Muscle layer of duodenum (tissue), 2 donors: ENCODE measurements around the gene BRD9.
"Not testable (repeated sequence)": the region's sequence is repeated elsewhere in the genome, so short reads cannot be mapped to it uniquely, and the experiment has no call there.

Source experiments
- H3K27ac ChIP-seq: one replicate; pipeline ENCODE4 v1.7.0; 2013; ENCODE audit warnings: mild to moderate bottlenecking, low read length
- H3K27me3 ChIP-seq: one replicate; pipeline ENCODE4 v1.7.0; 2013; ENCODE audit warnings: low read depth, mild to moderate bottlenecking, control low read depth, low read length
- H3K36me3 ChIP-seq, 2 donors: one replicate each; pipeline ENCODE4 v1.7.0; 2013; ENCODE audit warnings: low read length in 2 of 2, control low read depth in 1 of 2, mild to moderate bottlenecking in 1 of 2; ENCODE audit not compliant: insufficient read depth in 2 of 2, control insufficient read depth in 1 of 2
- H3K4me1 ChIP-seq, 2 donors: one replicate each; pipeline ENCODE4 v1.7.0; 2013; ENCODE audit warnings: low read length in 2 of 2, mild to moderate bottlenecking in 2 of 2, control low read depth in 1 of 2, moderate library complexity in 1 of 2; ENCODE audit not compliant: insufficient read depth in 2 of 2, control insufficient read depth in 1 of 2
- H3K4me3 ChIP-seq, 2 donors: one replicate each; pipeline ENCODE4 v1.7.0; 2013; ENCODE audit warnings: low read length in 2 of 2, low read depth in 1 of 2, mild to moderate bottlenecking in 1 of 2
- H3K9me3 ChIP-seq, 2 donors: one replicate each; pipeline ENCODE4 v1.7.0; 2013; ENCODE audit warnings: low read length in 2 of 2, control low read depth in 1 of 2, mild to moderate bottlenecking in 1 of 2; ENCODE audit not compliant: control insufficient read depth in 1 of 2
- donor health status: healthy.

BRD9 gene

GRCh38 chr5:920321-920720 is 27.7 kb upstream of the BRD9 start:
- Histone ChIP-seq H3K4me1 (no peaks in the 10 kb centered on the region), H3K27ac (no peak overlapping the region), H3K9me3 (no peaks in the 10 kb centered on the region), H3K4me3 (no peak overlapping the region), H3K27me3 (no peaks in the 10 kb centered on the region), H3K36me3 (no peaks in the 10 kb centered on the region)

GRCh38 chr5:919356-920000 is 26.9 kb upstream of the BRD9 start:
- no peak overlapping the region for H3K27ac ChIP-seq
- H3K27me3 ChIP-seq = no peaks in the 10 kb centered on the region
- no peak overlapping the region for H3K4me3 ChIP-seq
- no peaks in the 10 kb centered on the region for H3K9me3 ChIP-seq
- no peaks in the 10 kb centered on the region for H3K4me1 ChIP-seq
- no peaks in the 10 kb centered on the region for H3K36me3 ChIP-seq

GRCh38 chr5:918717-919116 is 26.1 kb upstream of the BRD9 start:
- H3K27ac ChIP-seq, H3K4me3 ChIP-seq, H3K9me3 ChIP-seq, H3K36me3 ChIP-seq, H3K27me3 ChIP-seq, H3K4me1 ChIP-seq: not testable (repeated sequence)

GRCh38 chr5:916441-917293 is 24.1 kb upstream of the BRD9 start:
- H3K9me3 ChIP-seq = no peaks in the 10 kb centered on the region
- H3K4me3 ChIP-seq = no peak overlapping the region
- H3K27me3 ChIP-seq = no peaks in the 10 kb centered on the region
- no peaks in the 10 kb centered on the region for H3K36me3 ChIP-seq
- no peaks in the 10 kb centered on the region for H3K4me1 ChIP-seq
- no peak overlapping the region for H3K27ac ChIP-seq

GRCh38 chr5:915946-916345 is 23.3 kb upstream of the BRD9 start:
- Histone ChIP-seq H3K36me3 (no peaks in the 10 kb centered on the region), H3K27ac (no peak overlapping the region), H3K4me1 (no peaks in the 10 kb centered on the region), H3K9me3 (no peaks in the 10 kb centered on the region), H3K27me3 (no peaks in the 10 kb centered on the region), H3K4me3 (no peak overlapping the region)

- not testable (repeated sequence) for H3K36me3 ChIP-seq, H3K27me3 ChIP-seq, H3K4me3 ChIP-seq, H3K27ac ChIP-seq, H3K4me1 ChIP-seq, H3K9me3 ChIP-seq
Measured at GRCh38 chr5:915346-915745, 22.7 kb upstream of the BRD9 start.

GRCh38 chr5:914612-915011 is 22.0 kb upstream of the BRD9 start:
- no peaks in the 10 kb centered on the region for H3K36me3 ChIP-seq
- H3K9me3 ChIP-seq = no peaks in the 10 kb centered on the region
- no peaks in the 10 kb centered on the region for H3K4me1 ChIP-seq
- H3K27me3 ChIP-seq = no peaks in the 10 kb centered on the region
- no peak overlapping the region for H3K27ac ChIP-seq
- H3K4me3 ChIP-seq = no peak overlapping the region

GRCh38 chr5:914174-914573 is 21.6 kb upstream of the BRD9 start:
- no peaks in the 10 kb centered on the region for H3K9me3 ChIP-seq
- H3K4me3 ChIP-seq = no peak overlapping the region
- H3K4me1 ChIP-seq = no peaks in the 10 kb centered on the region
- no peaks in the 10 kb centered on the region for H3K27me3 ChIP-seq
- H3K36me3 ChIP-seq = no peaks in the 10 kb centered on the region
- H3K27ac ChIP-seq = no peak overlapping the region

GRCh38 chr5:912280-913091 is 19.9 kb upstream of the BRD9 start:
- H3K4me1 ChIP-seq = no peaks in the 10 kb centered on the region
- H3K9me3 ChIP-seq = no peaks in the 10 kb centered on the region
- no peaks in the 10 kb centered on the region for H3K27me3 ChIP-seq
- no peak overlapping the region for H3K27ac ChIP-seq
- no peaks in the 10 kb centered on the region for H3K36me3 ChIP-seq
- no peak overlapping the region for H3K4me3 ChIP-seq

GRCh38 chr5:911601-912000 is 19.0 kb upstream of the BRD9 start:
- Histone ChIP-seq H3K4me3 (no peak overlapping the region), H3K4me1 (no peaks in the 10 kb centered on the region), H3K36me3 (no peaks in the 10 kb centered on the region), H3K27me3 (no peaks in the 10 kb centered on the region), H3K27ac (no peak overlapping the region), H3K9me3 (no peaks in the 10 kb centered on the region)

GRCh38 chr5:910769-911160 is 18.2 kb upstream of the BRD9 start:
- H3K4me3 ChIP-seq = no peak overlapping the region
- no peaks in the 10 kb centered on the region for H3K4me1 ChIP-seq
- H3K27me3 ChIP-seq = no peaks in the 10 kb centered on the region
- no peak overlapping the region for H3K27ac ChIP-seq
- H3K9me3 ChIP-seq = no peaks in the 10 kb centered on the region
- H3K36me3 ChIP-seq = no peaks in the 10 kb centered on the region
